GM19324 (cell line): ENCODE results near the gene TMEM94.
"Not testable (repeated sequence)": the region's sequence is repeated elsewhere in the genome, so short reads cannot be mapped to it uniquely, and the experiment has no call there.

ENCODE experiments used
- ATAC-seq: cut with Tn5 transposase; IDR thresholded peaks from one replicate; pipeline ENCODE4 v1.9.1; 2021; ENCODE audit warnings: mild to moderate bottlenecking, moderate library complexity; ENCODE audit not compliant: unreplicated experiment, low FRiP score

Gene TMEM94

GRCh38 chr17:75456417-75457046 lies at the start of gene TMEM94:
TSS of gene TMEM94 (plus strand) at chr17:75456635. CDS start at chr17:75471906, 15,271 bp downstream.
- peak; percentile 90 for ATAC-seq

GRCh38 chr17:75407655-75408352 lies 48.6 kb upstream of the TMEM94 start:
- no peak for ATAC-seq

GRCh38 chr17:75410141-75410540 lies 46.3 kb upstream of the TMEM94 start:
- no peak for ATAC-seq

- ATAC-seq, result no peak
Measured at GRCh38 chr17:75411328-75412067, 44.9 kb upstream of the TMEM94 start.

- ATAC-seq, result no peak
Measured at GRCh38 chr17:75412455-75413317, 43.7 kb upstream of the TMEM94 start.

- no peak for ATAC-seq
Measured at GRCh38 chr17:75414488-75414887, 41.9 kb upstream of the TMEM94 start.

GRCh38 chr17:75416006-75416405 lies 40.4 kb upstream of the TMEM94 start:
- ATAC-seq, result no peak

- ATAC-seq, result no peak
Measured at GRCh38 chr17:75417054-75417580, 39.3 kb upstream of the TMEM94 start.

- ATAC-seq, result no peak
Measured at GRCh38 chr17:75418531-75418930, 37.9 kb upstream of the TMEM94 start.

GRCh38 chr17:75428543-75429469 lies 27.6 kb upstream of the TMEM94 start:
- ATAC-seq, result no peak

GRCh38 chr17:75430159-75430974 lies 26.1 kb upstream of the TMEM94 start:
- ATAC-seq, result no peak

- ATAC-seq, result no peak
Measured at GRCh38 chr17:75433218-75433783, 23.1 kb upstream of the TMEM94 start.

- not testable (repeated sequence) for ATAC-seq
Measured at GRCh38 chr17:75434433-75434832, 22.0 kb upstream of the TMEM94 start.

- ATAC-seq, result not testable (repeated sequence)
Measured at GRCh38 chr17:75437404-75437803, 19.0 kb upstream of the TMEM94 start.

- ATAC-seq, result no peak
Measured at GRCh38 chr17:75439287-75439686, 17.1 kb upstream of the TMEM94 start.

GRCh38 chr17:75440738-75441448 lies 15.5 kb upstream of the TMEM94 start:
- no peak for ATAC-seq
